ENCODE results near the gene H2AZ2.
"Not testable (repeated sequence)": the region's sequence is repeated elsewhere in the genome, so short reads cannot be mapped to it uniquely, and the experiment has no call there.

DNA sequence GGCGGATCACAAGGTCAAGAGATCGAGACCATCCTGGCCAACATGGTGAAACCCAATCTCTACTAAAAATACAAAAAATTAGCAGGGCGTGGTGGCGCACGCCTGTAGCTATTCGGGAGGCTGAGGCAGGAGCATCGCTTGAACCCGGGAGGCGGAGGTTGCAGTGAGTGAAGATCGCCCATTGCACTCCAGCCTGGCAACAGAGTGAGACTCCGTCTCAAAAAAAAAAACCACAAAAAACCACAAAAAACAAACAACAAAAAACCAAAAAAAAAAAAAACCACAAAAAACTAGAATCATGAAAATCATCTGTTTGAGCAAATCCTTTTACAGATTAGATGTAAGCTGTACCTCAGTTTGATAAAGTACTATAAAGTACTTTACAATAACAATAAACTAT lies 1.5 kb downstream of the H2AZ2 start:
- not testable (repeated sequence) for TF ChIP-seq TAF1 (IDR thresholded peaks at IDR 0.05; ENCODE audit: borderline replicate concordance, low read depth, low read length); POLR2A (IDR thresholded peaks at IDR 0.05; ENCODE audit: low read depth, low read length); POLR2AphosphoS5 (IDR thresholded peaks at IDR 0.05; ENCODE audit: low read depth, low read length)

Data from GM12892 (cell line).